Lower leg skin (tissue), 3 donors: Measurements from ENCODE around the gene ZSCAN20.

ENCODE experiments used
- CTCF ChIP-seq, 3 donors: fragments of 450-650 bp; IDR thresholded peaks; one replicate each; pipeline ENCODE4 v1.5.1; 2016; ENCODE audit warnings: antibody characterized with exemption in 3 of 3, mild to moderate bottlenecking in 3 of 3, moderate library complexity in 2 of 3
- POLR2A ChIP-seq, 2 donors: fragments of 450-650 bp; IDR thresholded peaks; one replicate each; pipeline ENCODE4 v1.6.1; 2016 to 2017; ENCODE audit warnings: antibody characterized with exemption in 2 of 2, mild to moderate bottlenecking in 1 of 2, moderate library complexity in 1 of 2

GRCh38 chr1:33472269-33472980 is at the start of gene ZSCAN20:
- TF ChIP-seq CTCF (IDR thresholded peaks at IDR 0.05) (no peak), POLR2A (IDR thresholded peaks at IDR 0.05) (no peak)
